Neural crest cell (in vitro differentiated cells): ENCODE results near the gene ALOX12B. TPM values are rescaled to one million over a fixed set of nuclear protein-coding genes. Genes with fewer than 3 reads are reported as not detected.

ENCODE experiments used
- DNase-seq: peaks from one replicate; pipeline ENCODE4 v3.0.0; 2021; ENCODE audit warnings: low read depth, mixed read lengths, low spot score
- H3K27ac Mint-ChIP-seq: one replicate; pipeline ENCODE4 v1.8.0; 2021; ENCODE audit warnings: mild to moderate bottlenecking, mixed read lengths; ENCODE audit not compliant: unreplicated experiment
- H3K27me3 Mint-ChIP-seq: 2 replicates; pipeline ENCODE4 v1.8.0; 2021; ENCODE audit warnings: low read depth, mild to moderate bottlenecking, mixed read lengths
- H3K36me3 Mint-ChIP-seq: 2 replicates; pipeline ENCODE4 v1.8.0; 2021; ENCODE audit warnings: low read depth, mild to moderate bottlenecking, mixed read lengths
- H3K4me1 Mint-ChIP-seq: 2 replicates; pipeline ENCODE4 v1.8.0; 2021; ENCODE audit warnings: mixed read lengths
- H3K4me3 Mint-ChIP-seq: one replicate; pipeline ENCODE4 v1.8.0; 2021; ENCODE audit warnings: mild to moderate bottlenecking, mixed read lengths
- H3K9me3 Mint-ChIP-seq: 2 replicates; pipeline ENCODE4 v1.8.0; 2021; ENCODE audit warnings: mixed read lengths
- total RNA-seq: library from RNA; stranded (reverse); gene quantifications from 2 replicates; pipeline ENCODE4 v1.2.1, GENCODE V29; 2021
- TF ChIP-seq, protein P1 (sequence below): fragments of 200-600 bp; sonication (generic); conservative IDR thresholded peaks from 2 replicates; pipeline ENCODE4 v1.5.0; 2021; ENCODE audit warnings: antibody characterized with exemption, mild to moderate bottlenecking

The ALOX12B gene
- total RNA-seq, 1 donor from 2014 or later: not detected

DNA sequence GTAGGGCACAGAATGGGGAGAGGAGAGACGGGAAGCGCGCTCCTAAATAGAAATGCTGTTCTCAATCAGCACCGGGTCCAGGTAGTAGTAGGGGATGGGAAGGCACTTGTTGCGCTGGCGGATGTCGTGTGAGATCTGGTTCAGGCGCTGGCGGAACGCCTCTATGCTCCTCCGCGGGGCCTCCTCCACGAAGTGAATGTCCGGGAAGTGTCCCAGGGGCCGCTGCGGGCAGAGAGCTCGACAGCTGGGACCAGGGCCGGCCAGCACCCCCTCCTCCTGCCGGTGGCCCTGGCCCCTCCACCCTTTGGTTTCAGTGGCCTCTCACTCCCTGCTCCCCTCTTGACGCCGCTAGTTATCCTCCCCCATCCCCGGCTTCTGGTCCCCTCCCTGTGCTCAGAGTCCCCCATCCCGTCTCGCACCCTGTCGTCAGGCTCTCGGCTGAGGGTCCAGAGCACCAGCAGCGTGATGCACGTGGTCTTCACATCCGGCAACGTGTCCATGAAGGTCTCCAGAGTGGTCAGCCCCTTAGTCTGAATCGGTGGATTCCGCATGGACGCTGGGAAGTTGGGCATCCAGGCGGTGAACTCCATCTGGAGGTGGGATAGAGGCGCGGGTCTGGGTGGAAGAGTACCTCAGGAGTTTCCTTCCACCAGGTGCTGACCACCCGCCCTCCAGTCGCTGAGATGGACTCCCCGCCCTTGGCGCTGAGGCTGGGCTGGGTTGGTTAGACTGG lies 14.6 kb downstream of the ALOX12B start:
- Mint-ChIP-seq H3K27ac (no peak overlapping the region), H3K36me3 (no peaks in the 10 kb centered on the region), H3K9me3 (no peaks in the 10 kb centered on the region), H3K27me3 (peaks cover 100% of the 10 kb centered on the region), H3K4me1 (peaks cover 15% of the 10 kb centered on the region), H3K4me3 (peak overlapping the region; percentile 12)
- TF ChIP-seq, protein P1, sequence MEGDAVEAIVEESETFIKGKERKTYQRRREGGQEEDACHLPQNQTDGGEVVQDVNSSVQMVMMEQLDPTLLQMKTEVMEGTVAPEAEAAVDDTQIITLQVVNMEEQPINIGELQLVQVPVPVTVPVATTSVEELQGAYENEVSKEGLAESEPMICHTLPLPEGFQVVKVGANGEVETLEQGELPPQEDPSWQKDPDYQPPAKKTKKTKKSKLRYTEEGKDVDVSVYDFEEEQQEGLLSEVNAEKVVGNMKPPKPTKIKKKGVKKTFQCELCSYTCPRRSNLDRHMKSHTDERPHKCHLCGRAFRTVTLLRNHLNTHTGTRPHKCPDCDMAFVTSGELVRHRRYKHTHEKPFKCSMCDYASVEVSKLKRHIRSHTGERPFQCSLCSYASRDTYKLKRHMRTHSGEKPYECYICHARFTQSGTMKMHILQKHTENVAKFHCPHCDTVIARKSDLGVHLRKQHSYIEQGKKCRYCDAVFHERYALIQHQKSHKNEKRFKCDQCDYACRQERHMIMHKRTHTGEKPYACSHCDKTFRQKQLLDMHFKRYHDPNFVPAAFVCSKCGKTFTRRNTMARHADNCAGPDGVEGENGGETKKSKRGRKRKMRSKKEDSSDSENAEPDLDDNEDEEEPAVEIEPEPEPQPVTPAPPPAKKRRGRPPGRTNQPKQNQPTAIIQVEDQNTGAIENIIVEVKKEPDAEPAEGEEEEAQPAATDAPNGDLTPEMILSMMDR: no peak
- DNase-seq: no peak

DNA sequence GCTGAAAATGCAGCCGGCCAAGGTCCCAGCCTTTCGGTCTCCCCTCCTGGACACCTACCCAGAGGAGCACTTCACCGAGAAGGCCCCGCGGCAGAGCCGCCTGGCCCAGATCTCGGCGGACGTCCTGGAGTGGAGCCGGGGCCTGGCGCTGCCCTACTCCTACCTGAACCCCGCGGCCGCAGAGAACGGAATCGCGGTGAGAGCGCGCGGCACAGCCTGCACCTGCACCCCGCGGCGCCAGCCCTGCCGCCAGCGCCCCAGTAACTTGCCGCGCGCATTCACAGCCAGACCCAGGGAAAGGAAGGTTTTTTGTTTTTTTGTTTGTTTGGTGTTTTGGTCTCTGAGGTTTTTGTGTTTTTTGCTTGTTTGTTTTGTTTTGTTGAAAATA lies 15.2 kb downstream of the ALOX12B start:
- Mint-ChIP-seq H3K27ac (no peak overlapping the region), H3K27me3 (peaks cover 100% of the 10 kb centered on the region), H3K36me3 (no peaks in the 10 kb centered on the region), H3K9me3 (no peaks in the 10 kb centered on the region), H3K4me3 (peak overlapping the region; percentile 12), H3K4me1 (peaks cover 15% of the 10 kb centered on the region)
- DNase-seq: no peak
- TF ChIP-seq, protein P1: no peak

DNA sequence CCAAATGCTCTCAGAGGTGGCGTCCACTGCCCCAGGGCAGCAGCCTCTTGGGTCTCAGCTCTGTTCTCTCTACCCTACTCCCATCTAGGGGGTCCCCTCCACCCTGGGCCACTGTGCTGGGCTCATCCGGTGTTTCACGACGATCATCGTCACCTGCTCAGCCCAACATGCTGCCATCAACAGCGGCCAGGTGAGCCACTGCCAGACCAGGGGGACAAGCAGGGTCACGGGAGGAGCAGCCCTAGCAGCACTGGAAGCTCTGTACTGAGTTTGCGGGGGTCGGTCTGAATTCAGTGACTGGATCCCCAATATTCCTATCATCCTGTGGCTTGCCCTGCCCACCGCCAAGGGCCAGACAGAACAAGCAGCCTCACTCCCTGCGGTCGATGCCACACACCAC lies 16.0 kb downstream of the ALOX12B start:
- H3K36me3 Mint-ChIP-seq: no peaks in the 10 kb centered on the region
- no peaks in the 10 kb centered on the region for H3K9me3 Mint-ChIP-seq
- no peak overlapping the region for H3K27ac Mint-ChIP-seq
- DNase-seq: no peak
- TF ChIP-seq, protein P1: no peak
- H3K4me1 Mint-ChIP-seq: peaks cover 15% of the 10 kb centered on the region
- peaks cover 100% of the 10 kb centered on the region for H3K27me3 Mint-ChIP-seq
- no peak overlapping the region for H3K4me3 Mint-ChIP-seq

DNA sequence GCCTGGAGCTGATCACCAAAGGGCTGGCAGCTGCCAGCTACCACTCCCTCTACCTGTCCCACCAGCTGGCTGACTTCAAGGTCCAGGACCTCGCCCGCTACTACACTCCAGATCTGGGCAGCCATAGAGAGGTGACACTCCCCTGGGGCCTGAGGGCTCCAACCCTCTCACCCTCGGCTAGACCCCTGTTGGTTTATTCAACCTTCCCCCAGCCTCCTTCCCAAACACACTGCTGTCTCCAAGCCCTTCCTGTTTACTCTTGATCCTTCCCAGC lies 18.0 kb downstream of the ALOX12B start:
- Mint-ChIP-seq H3K9me3 (no peaks in the 10 kb centered on the region), H3K27ac (no peak overlapping the region), H3K36me3 (no peaks in the 10 kb centered on the region), H3K4me3 (no peak overlapping the region), H3K4me1 (peaks cover 15% of the 10 kb centered on the region), H3K27me3 (peaks cover 100% of the 10 kb centered on the region)
- TF ChIP-seq, protein P1: no peak
- no peak for DNase-seq

DNA sequence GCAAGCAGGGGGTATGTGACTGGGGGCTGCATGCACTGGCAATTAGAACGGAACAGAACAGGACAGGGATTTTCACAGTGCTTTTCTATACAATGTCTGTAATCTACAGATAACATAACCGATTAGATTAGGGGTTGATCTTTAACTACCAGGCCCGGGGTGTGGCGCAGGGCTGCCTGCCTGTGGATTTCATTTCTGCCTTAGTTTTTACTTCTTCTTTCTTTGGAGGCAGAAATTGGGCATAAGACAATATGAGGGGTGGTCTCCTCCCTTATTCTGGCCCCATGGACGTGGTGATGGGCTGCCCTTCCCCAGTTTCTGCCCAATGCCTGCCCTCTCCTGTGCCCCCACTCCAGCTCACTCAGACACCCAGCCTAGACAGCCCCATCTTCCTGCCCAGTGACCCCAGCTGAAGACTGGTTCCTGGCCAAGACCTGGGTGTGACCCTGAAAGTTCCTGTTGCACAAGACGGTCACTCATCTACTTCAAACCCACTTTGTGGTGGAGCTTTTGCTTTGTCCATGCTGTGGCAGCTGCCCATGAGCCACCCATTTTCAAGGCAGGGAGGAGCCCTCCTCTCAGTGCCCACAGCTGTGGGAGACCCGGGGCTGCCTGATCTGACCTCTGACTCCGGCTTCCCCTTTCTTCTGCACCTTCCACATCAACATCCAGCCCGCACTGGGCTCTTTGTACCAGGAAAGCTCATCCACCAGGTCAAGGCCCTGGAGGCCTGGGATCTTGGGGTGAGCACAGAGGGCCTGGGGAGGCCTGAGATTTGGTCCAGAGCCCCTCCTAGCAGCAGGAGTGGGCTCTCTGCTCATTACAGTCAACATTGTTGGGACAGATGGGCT lies 18.6 kb downstream of the ALOX12B start:
- no peaks in the 10 kb centered on the region for H3K9me3 Mint-ChIP-seq
- H3K27ac Mint-ChIP-seq: no peak overlapping the region
- DNase-seq: no peak
- peaks cover 15% of the 10 kb centered on the region for H3K4me1 Mint-ChIP-seq
- H3K27me3 Mint-ChIP-seq: peaks cover 99% of the 10 kb centered on the region
- TF ChIP-seq, protein P1: no peak
- H3K4me3 Mint-ChIP-seq: no peak overlapping the region
- H3K36me3 Mint-ChIP-seq: no peaks in the 10 kb centered on the region
